ENCODE measurements around the gene CCDC195.
"Not testable (repeated sequence)": the region's sequence is repeated elsewhere in the genome, so short reads cannot be mapped to it uniquely, and the experiment has no call there.

The CCDC195 gene

DNA sequence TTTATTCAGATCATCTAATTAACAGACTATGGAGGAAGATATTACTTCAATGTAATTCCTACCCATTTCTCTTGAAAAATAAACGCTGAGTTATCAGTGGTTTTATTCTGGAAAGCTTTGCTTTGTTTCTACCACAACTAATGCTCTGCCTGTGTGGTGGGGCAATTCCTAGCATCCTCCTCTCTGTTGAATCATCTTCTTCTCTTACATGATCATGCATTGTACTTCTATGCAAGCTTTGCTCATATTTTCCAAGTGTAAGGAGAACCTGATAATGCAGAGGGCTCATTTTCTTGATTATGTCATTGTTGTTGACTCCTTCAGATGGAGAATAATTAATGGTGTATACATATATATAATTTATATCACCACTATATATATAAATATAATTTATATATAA, 46.7 kb downstream of the CCDC195 start:
- TF ChIP-seq, protein P1, sequence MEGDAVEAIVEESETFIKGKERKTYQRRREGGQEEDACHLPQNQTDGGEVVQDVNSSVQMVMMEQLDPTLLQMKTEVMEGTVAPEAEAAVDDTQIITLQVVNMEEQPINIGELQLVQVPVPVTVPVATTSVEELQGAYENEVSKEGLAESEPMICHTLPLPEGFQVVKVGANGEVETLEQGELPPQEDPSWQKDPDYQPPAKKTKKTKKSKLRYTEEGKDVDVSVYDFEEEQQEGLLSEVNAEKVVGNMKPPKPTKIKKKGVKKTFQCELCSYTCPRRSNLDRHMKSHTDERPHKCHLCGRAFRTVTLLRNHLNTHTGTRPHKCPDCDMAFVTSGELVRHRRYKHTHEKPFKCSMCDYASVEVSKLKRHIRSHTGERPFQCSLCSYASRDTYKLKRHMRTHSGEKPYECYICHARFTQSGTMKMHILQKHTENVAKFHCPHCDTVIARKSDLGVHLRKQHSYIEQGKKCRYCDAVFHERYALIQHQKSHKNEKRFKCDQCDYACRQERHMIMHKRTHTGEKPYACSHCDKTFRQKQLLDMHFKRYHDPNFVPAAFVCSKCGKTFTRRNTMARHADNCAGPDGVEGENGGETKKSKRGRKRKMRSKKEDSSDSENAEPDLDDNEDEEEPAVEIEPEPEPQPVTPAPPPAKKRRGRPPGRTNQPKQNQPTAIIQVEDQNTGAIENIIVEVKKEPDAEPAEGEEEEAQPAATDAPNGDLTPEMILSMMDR (IDR thresholded peaks at IDR 0.05; ENCODE audit: low read depth, low read length) = no peak
- H3K4me3 ChIP-seq (ENCODE audit: low read depth, low read length) = no peak overlapping the region
- no peaks in the 10 kb centered on the region; the same call in 1 of the 2 replicates for H3K4me1 ChIP-seq

DNA sequence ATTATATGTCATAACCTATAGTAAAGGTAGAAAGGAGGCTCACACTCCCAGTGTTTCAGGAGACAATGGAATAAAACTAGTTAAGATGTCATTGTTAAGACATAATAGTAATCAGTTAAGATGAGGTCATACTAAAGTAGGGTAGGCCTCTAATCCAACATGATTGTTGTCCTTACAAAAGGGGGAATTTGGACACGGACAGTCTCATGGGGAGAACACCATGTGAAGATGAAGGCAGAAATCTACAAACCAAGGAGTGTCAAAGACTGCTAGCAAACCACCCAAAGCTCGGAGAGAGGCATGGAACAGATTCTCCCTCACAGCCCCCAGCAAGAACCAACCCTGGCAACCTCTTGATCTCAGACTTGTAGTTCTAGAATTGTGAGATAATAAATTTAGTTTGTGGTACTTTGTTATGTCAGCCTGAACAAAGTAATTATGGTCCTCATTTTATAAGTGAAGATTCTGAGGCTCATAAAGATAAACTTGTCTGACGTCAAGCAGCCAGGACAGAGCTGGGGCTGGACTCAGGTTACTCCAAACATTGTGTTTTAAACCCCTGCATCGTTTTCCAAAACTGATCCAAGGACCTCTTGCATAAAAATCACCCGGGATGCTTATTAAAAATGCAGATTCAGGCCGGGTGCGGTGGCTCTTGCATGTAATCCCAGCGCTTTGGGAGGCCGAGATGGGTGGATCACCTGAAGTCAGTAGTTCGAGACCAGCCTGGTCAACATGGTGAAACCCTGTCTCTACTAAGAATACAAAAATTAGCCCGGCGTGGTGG, 47.8 kb downstream of the CCDC195 start:
- Histone ChIP-seq H3K27me3 (no peaks in the 10 kb centered on the region), H3K4me1 (no peaks in the 10 kb centered on the region; the same call in 1 of the 2 replicates), H3K4me3 (ENCODE audit: low read depth, low read length) (no peak overlapping the region)

More for the DNA sequence above, 46.7 kb downstream of the CCDC195 start:
- H3K27me3 ChIP-seq = no peaks in the 10 kb centered on the region
- no peaks in the 10 kb centered on the region for H3K36me3 ChIP-seq
- DNase-seq = no peak
- H3K9me3 ChIP-seq = no peaks in the 10 kb centered on the region

DNA sequence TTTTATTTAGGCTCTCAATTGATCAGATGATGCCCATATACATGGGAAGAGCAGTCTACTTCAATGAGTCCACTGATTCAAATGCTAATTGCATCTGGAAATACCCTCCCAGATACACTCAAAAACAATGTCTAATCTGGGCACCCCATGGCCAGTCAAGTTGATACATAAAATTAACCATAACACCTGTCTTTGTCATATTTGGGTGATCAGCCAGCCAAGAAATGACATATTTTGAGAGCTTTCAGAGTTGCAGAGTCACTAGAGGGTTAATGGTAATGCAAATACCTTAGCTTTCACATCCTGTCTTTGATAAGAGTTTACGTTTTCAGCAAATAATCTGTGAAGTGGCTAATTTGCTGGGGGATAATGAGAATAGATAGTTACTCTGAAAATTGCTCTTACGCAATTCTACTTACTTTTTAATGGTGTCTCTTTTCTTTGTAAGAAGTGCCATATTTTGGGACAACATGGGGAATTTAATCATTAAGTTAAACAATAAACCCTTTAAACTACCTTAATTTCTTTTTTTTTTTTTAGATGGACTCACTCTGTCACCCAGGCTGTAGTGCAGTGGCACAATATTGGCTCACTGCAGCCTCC, 49.1 kb downstream of the CCDC195 start:
- Histone ChIP-seq H3K36me3 (no peaks in the 10 kb centered on the region), H3K9me3 (no peaks in the 10 kb centered on the region), H3K4me1 (no peaks in the 10 kb centered on the region; the same call in 1 of the 2 replicates), H3K4me3 (ENCODE audit: low read depth, low read length) (no peak overlapping the region), H3K27me3 (no peaks in the 10 kb centered on the region)
- DNase-seq = no peak
- TF ChIP-seq, protein P1 (IDR thresholded peaks at IDR 0.05; ENCODE audit: low read depth, low read length) = no peak

More for the DNA sequence above, 47.8 kb downstream of the CCDC195 start:
- no peaks in the 10 kb centered on the region for H3K36me3 ChIP-seq
- DNase-seq = no peak
- H3K9me3 ChIP-seq = no peaks in the 10 kb centered on the region
- TF ChIP-seq, protein P1 (IDR thresholded peaks at IDR 0.05; ENCODE audit: low read depth, low read length) = no peak

DNA sequence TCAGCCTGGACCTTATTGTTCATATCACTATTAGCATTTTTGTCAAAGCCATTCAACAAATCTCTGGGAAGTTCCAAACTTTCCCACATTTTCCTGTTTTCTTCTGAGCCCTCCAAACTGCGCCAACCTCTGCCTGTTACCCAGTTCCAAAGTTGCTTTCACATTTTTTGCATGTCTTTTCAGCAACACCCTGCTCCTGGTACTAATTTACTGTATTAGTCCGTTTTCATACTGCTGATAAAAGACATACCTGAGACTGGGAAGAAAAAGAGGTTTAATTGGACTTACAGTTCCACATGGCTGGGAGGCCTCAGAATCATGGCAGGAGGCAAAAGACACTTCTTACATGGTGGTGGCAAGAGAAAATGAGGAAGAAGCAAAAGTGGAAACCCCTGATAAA, 52.8 kb downstream of the CCDC195 start:
- H3K36me3 ChIP-seq; H3K4me1 ChIP-seq; H3K9me3 ChIP-seq; H3K27me3 ChIP-seq; H3K4me3 ChIP-seq (ENCODE audit: low read depth, low read length); DNase-seq: not testable (repeated sequence)

DNA sequence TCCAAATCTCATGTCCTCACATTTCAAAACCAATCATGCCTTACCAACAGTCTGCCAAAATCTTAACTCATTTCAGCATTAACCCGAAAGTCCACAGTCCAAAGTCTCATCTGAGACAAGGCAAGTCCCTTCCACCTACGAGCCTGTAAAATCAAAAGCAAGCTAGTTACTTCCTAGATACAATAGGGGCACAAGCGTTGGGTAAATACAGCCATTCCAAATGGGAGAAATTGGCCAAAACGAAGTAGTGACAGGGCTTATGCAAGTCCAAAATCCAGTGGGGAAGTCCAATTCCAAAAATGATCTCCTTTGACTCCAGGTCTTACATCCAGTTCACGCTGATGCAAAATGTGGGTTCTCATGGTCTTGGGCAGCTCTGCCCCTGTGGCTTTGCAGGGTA, 54.5 kb downstream of the CCDC195 start:
- not testable (repeated sequence) for DNase-seq; H3K4me3 ChIP-seq (ENCODE audit: low read depth, low read length); H3K9me3 ChIP-seq; H3K36me3 ChIP-seq; H3K27me3 ChIP-seq; H3K4me1 ChIP-seq

DNA sequence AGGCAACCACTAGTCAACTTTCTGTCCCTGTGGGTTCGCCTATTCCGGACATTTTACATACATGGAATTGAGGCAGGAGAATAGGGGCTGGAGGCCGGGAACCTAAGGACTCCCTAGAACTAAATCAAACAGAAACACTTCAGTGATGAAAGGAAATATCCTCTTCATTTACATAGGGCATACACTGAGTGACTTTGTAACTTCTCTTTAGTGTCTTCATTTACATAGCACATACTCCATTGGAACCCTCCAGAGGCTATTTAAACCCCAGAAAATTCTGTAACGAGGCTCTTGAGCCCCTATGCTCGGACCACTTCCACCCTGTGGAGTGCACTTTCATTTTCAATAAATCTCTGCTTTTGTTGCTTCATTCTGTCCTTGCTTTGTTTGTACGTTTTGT, 56.5 kb downstream of the CCDC195 start:
- Histone ChIP-seq H3K4me3 (ENCODE audit: low read depth, low read length) (no peak overlapping the region), H3K9me3 (no peaks in the 10 kb centered on the region), H3K27me3 (no peaks in the 10 kb centered on the region), H3K4me1 (no peaks in the 10 kb centered on the region), H3K36me3 (no peaks in the 10 kb centered on the region)
- TF ChIP-seq, protein P1 (IDR thresholded peaks at IDR 0.05; ENCODE audit: low read depth, low read length) = no peak
- DNase-seq = no peak

DNA sequence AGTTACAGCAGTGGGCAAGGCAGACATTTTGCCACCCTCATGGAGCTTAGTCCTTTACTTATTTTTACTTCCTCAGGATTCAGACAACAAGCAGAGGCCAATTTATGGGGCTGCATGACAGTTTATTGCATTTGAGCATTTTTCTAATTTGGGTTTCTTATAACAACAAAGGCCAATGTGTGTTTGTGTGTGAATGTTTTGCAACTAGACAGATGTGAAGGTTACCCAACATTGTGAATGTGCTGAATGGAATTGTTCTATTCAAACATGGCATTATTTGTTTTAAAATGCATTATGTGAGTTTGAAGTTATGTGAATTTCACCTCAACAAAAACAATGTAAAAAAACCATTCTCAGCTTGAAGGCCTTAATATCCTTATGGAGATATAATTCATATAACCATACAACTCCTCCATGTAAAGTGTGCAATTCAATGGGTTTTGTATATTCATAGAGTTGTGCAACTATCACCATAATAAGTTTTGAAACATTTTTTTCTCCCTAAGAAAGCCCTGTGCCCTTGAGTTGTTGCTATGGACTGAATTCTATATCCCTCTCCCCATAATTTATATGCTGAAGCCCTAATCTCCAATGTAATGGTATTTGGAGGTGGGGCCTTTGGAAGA, 57.3 kb downstream of the CCDC195 start:
- no peak for DNase-seq
- Histone ChIP-seq H3K9me3 (no peaks in the 10 kb centered on the region), H3K4me3 (ENCODE audit: low read depth, low read length) (no peak overlapping the region), H3K4me1 (no peaks in the 10 kb centered on the region), H3K27me3 (no peaks in the 10 kb centered on the region), H3K36me3 (no peaks in the 10 kb centered on the region)
- TF ChIP-seq, protein P1 (IDR thresholded peaks at IDR 0.05; ENCODE audit: low read depth, low read length) = no peak
